HEK293 (cell line): ENCODE results near the gene IWS1.

Source experiments
- HOXC10 ChIP-seq: sonication (generic); formaldehyde crosslinking; IDR thresholded peaks from 2 replicates; pipeline ENCODE4 v1.8.1; 2023; ENCODE audit warnings: mild to moderate bottlenecking, missing genetic modification reagents
- MZF1 ChIP-seq: fragments of 450-650 bp; formaldehyde crosslinking; IDR thresholded peaks from 2 replicates; pipeline ENCODE4 v1.5.1; 2017; ENCODE audit warnings: missing biosample characterization, missing genetic modification characterization, borderline replicate concordance
- TCF7L2 ChIP-seq: IDR thresholded peaks from 2 replicates; pipeline ENCODE4 v1.6.1; 2011; ENCODE audit warnings: low read depth, mild to moderate bottlenecking, inconsistent platforms, low read length, moderate library complexity, borderline replicate concordance
- ZNF223 ChIP-seq: fragments of 450-650 bp; formaldehyde crosslinking; IDR thresholded peaks from 2 replicates; pipeline ENCODE4 v1.5.1; 2016; ENCODE audit warnings: missing biosample characterization, missing genetic modification characterization
- ZNF350 ChIP-seq: fragments of 450-650 bp; formaldehyde crosslinking; IDR thresholded peaks from 2 replicates; pipeline ENCODE4 v1.5.0; 2017; ENCODE audit warnings: missing biosample characterization, mild to moderate bottlenecking, missing genetic modification characterization
- ZNF555 ChIP-seq: fragments of 450-650 bp; formaldehyde crosslinking; conservative IDR thresholded peaks from 2 replicates; pipeline ENCODE4 v1.5.1; 2017; ENCODE audit warnings: missing biosample characterization, mild to moderate bottlenecking, missing genetic modification characterization, inconsistent platforms
- ZNF76 ChIP-seq: fragments of 450-650 bp; formaldehyde crosslinking; IDR thresholded peaks from 2 replicates; pipeline ENCODE4; 2016; ENCODE audit warnings: low read depth, missing biosample characterization, missing genetic modification characterization, borderline replicate concordance
- ZSCAN18 ChIP-seq: fragments of 450-650 bp; formaldehyde crosslinking; IDR thresholded peaks from 2 replicates; pipeline ENCODE4 v1.5.1; 2016; ENCODE audit warnings: missing biosample characterization, missing genetic modification characterization
- ZSCAN23 ChIP-seq: fragments of 450-650 bp; formaldehyde crosslinking; IDR thresholded peaks from 2 replicates; pipeline ENCODE4 v1.5.1; 2016; ENCODE audit warnings: missing biosample characterization, missing genetic modification characterization
- TF ChIP-seq, protein P1 (sequence below): fragments of 450-650 bp; formaldehyde crosslinking; IDR thresholded peaks from 2 replicates; pipeline ENCODE4 v1.5.1; 2016; ENCODE audit warnings: missing biosample characterization, missing genetic modification characterization
- TF ChIP-seq, protein P2 (sequence below): fragments of 450-650 bp; formaldehyde crosslinking; IDR thresholded peaks from 2 replicates; pipeline ENCODE4 v1.5.1; 2016; ENCODE audit warnings: missing biosample characterization, missing genetic modification characterization

DNA sequence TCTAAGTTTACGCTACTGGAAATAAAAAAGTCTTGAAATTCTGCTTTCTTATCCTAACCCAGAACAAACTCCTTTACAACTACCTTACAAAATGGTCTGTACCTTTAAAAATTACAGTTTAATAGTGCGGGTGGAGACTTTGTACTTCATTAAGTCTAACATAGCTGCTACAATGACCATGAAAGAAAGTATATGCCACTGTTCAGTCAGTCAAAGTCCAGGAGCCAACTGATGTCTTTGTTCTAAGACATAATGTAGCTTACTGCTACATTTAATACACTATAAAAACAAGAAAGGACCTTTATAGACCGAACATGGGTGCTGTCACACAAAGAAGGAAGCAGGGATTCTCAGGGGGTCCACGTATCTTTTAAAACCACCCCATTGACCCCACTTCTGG, 36.0 kb downstream of the IWS1 start:
- TF ChIP-seq, protein P1, sequence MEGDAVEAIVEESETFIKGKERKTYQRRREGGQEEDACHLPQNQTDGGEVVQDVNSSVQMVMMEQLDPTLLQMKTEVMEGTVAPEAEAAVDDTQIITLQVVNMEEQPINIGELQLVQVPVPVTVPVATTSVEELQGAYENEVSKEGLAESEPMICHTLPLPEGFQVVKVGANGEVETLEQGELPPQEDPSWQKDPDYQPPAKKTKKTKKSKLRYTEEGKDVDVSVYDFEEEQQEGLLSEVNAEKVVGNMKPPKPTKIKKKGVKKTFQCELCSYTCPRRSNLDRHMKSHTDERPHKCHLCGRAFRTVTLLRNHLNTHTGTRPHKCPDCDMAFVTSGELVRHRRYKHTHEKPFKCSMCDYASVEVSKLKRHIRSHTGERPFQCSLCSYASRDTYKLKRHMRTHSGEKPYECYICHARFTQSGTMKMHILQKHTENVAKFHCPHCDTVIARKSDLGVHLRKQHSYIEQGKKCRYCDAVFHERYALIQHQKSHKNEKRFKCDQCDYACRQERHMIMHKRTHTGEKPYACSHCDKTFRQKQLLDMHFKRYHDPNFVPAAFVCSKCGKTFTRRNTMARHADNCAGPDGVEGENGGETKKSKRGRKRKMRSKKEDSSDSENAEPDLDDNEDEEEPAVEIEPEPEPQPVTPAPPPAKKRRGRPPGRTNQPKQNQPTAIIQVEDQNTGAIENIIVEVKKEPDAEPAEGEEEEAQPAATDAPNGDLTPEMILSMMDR (tag by site-specific recombination): no peak
- TF ChIP-seq ZNF555 (no peak), TCF7L2 (no peak), MZF1 (no peak), ZSCAN23 (tag by site-specific recombination) (no peak), ZNF350 (tag by site-specific recombination) (no peak), ZSCAN18 (tag by site-specific recombination) (no peak), ZNF223 (tag by site-specific recombination) (no peak), HOXC10 (CRISPR knock-in tag) (no peak), ZNF76 (no peak)
- TF ChIP-seq, protein P2, sequence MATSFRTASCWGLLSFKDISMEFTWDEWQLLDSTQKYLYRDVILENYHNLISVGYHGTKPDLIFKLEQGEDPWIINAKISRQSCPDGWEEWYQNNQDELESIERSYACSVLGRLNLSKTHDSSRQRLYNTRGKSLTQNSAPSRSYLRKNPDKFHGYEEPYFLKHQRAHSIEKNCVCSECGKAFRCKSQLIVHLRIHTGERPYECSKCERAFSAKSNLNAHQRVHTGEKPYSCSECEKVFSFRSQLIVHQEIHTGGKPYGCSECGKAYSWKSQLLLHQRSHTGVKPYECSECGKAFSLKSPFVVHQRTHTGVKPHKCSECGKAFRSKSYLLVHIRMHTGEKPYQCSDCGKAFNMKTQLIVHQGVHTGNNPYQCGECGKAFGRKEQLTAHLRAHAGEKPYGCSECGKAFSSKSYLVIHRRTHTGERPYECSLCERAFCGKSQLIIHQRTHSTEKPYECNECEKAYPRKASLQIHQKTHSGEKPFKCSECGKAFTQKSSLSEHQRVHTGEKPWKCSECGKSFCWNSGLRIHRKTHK (tag by site-specific recombination): no peak
